K562 treated with DMSO at 1 percent for 24 hours (cell line): Measurements from ENCODE around the gene LIPK. TPM values are rescaled to one million over a fixed set of nuclear protein-coding genes. Genes with fewer than 3 reads are reported as not detected.

ENCODE experiments used
- total RNA-seq: library from RNA; unstranded; fragments of 300-600 nt; gene quantifications from 2 replicates; pipeline ENCODE4 v1.2.3, GENCODE V29; 2022; ENCODE audit warnings: low read depth; ENCODE audit not compliant: insufficient read depth

The LIPK gene
- total RNA-seq, result not detected in 2 replicates

GRCh38 chr10:88705958-88706357, at the start of gene LIPK:
TSS of gene LIPK (plus strand) at chr10:88706249. CDS start at chr10:88724544, 18,295 bp downstream.

GRCh38 chr10:88664142-88664541, 41.9 kb upstream of the LIPK start, which contains the start of gene LIPF:
TSS of gene LIPF (plus strand) at chr10:88664442. CDS start at chr10:88667298, 2,856 bp downstream.

GRCh38 chr10:88759366-88760101, 53.5 kb downstream of the LIPK start, which contains the start of gene LIPN:
TSS of gene LIPN (plus strand) at chr10:88760020. CDS start at chr10:88761406, 1,386 bp downstream.

Other genes starting within 250 kb of the LIPK start
- gene RNLS, start 122.9 kb upstream of the LIPK start, total RNA-seq, result 1.3 and 3.0 TPM in 2 replicates
- gene LIPJ, start 119.5 kb upstream of the LIPK start, total RNA-seq, result not detected in 2 replicates
- gene LIPF, start 41.8 kb upstream of the LIPK start, total RNA-seq, result not detected in 2 replicates
- not detected in 2 replicates for gene LIPN, start 53.8 kb downstream of the LIPK start, total RNA-seq
- gene LIPM, start 96.5 kb downstream of the LIPK start, total RNA-seq, result not detected in 2 replicates
- not detected in 2 replicates for gene ANKRD22, start 145.6 kb downstream of the LIPK start, total RNA-seq
- gene STAMBPL1, start 174.0 kb downstream of the LIPK start, total RNA-seq, result not detected in 2 replicates
- gene ACTA2, start 246.5 kb downstream of the LIPK start, total RNA-seq, result 2.3 and 3.8 TPM in 2 replicates